Calu3 (cell line): ENCODE results near the gene EVC2. TPM values are rescaled to one million over a fixed set of nuclear protein-coding genes. Genes with fewer than 3 reads are reported as not detected.

Experiments
- BruUV-seq: library from RNA; stranded (reverse); fragments of 400-500 nt; replicated peaks from 2 replicates; lab custom pipeline; 2021; lab: Mats Ljungman, UMichigan
- CTCF ChIA-PET: fragments of 300-600 bp; sonication (Branson Sonifier 250); formaldehyde crosslinking; loops from one replicate; lab custom pipeline; 2022; ENCODE audit warnings: antibody characterized with exemption; lab: Charles Lee
- DNase-seq: peaks from one replicate; pipeline ENCODE4 v3.0.0; 2022
- H3K27ac Mint-ChIP-seq: one replicate; pipeline ENCODE4 v1.8.0; 2022; ENCODE audit warnings: mixed read lengths; ENCODE audit not compliant: unreplicated experiment
- H3K27me3 Mint-ChIP-seq: one replicate; pipeline ENCODE4 v1.8.0; 2022; ENCODE audit warnings: mixed read lengths; ENCODE audit not compliant: unreplicated experiment
- H3K36me3 Mint-ChIP-seq: one replicate; pipeline ENCODE4 v1.8.0; 2022; ENCODE audit warnings: mild to moderate bottlenecking, moderate library complexity, mixed read lengths; ENCODE audit not compliant: insufficient read depth, unreplicated experiment
- H3K4me1 Mint-ChIP-seq: one replicate; pipeline ENCODE4 v1.8.0; 2022; ENCODE audit warnings: mild to moderate bottlenecking, low read depth, mixed read lengths; ENCODE audit not compliant: unreplicated experiment
- H3K4me3 Mint-ChIP-seq: one replicate; pipeline ENCODE4 v1.8.0; 2022; ENCODE audit warnings: mild to moderate bottlenecking, low read depth, moderate library complexity, mixed read lengths; ENCODE audit not compliant: unreplicated experiment
- H3K9me3 Mint-ChIP-seq: one replicate; pipeline ENCODE4 v1.8.0; 2022; ENCODE audit warnings: low read depth, mixed read lengths; ENCODE audit not compliant: unreplicated experiment
- CTCF ChIP-seq: fragments of 200-600 bp; IDR thresholded peaks from one replicate; pipeline ENCODE4 v1.8.0; 2022; ENCODE audit warnings: antibody characterized with exemption; ENCODE audit not compliant: unreplicated experiment
- intact Hi-C: fragments of 100-400 bp; cut with micrococcal nuclease; formaldehyde crosslinking; loops from one replicate; pipeline ENCODE4 v1.10.0; 2022; ENCODE audit not compliant: unreplicated experiment
- total RNA-seq: library from RNA; stranded (reverse); gene quantifications from 2 replicates; pipeline ENCODE4 v1.2.3, GENCODE V29; 2022

EVC2 gene
- total RNA-seq, 1 experiment from 2014 or later = not detected

GRCh38 chr4:5696341-5696740, 12.0 kb downstream of the EVC2 start:
- Mint-ChIP-seq H3K4me1 (no peaks in the 10 kb centered on the region), H3K36me3 (no peaks in the 10 kb centered on the region), H3K4me3 (no peak overlapping the region), H3K27ac (no peak overlapping the region), H3K9me3 (peaks cover 12% of the 10 kb centered on the region), H3K27me3 (no peaks in the 10 kb centered on the region)
- BruUV-seq = no TSS peak
- DNase-seq = no peak
- TF ChIP-seq CTCF = no peak
- intact Hi-C loops = no loop called here
- CTCF ChIA-PET = no interaction called here

DNA sequence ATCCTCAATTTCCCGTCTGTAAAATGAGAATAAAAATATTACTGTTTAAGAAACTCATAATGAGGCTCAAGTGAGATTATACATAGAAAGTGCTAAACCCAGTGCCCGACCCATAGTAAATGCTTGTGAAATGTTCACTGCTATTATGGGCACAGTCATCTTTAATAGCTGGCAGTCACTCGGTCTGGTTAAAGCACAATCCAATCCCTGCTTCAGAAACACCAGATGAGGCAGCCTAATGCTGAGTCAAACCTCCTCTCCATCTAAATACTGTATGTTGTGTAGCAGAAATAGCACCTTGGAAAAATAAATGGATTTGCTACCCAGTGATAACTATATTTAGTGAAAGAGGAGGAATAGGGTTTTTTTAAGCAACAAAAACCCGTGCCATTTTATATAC, 14.5 kb downstream of the EVC2 start:
- intact Hi-C loops = no loop called here

GRCh38 chr4:5691491-5692132, 16.7 kb downstream of the EVC2 start:
- no peaks in the 10 kb centered on the region for H3K27me3 Mint-ChIP-seq
- CTCF ChIA-PET = no interaction called here
- BruUV-seq = no TSS peak
- intact Hi-C loops = no loop called here
- no peak for TF ChIP-seq CTCF
- no peaks in the 10 kb centered on the region for H3K4me1 Mint-ChIP-seq
- no peak overlapping the region for H3K27ac Mint-ChIP-seq
- H3K4me3 Mint-ChIP-seq = no peak overlapping the region
- peaks cover 7% of the 10 kb centered on the region for H3K9me3 Mint-ChIP-seq
- DNase-seq = no peak
- no peaks in the 10 kb centered on the region for H3K36me3 Mint-ChIP-seq

More for the DNA sequence above, 14.5 kb downstream of the EVC2 start:
- Mint-ChIP-seq H3K9me3 (peaks cover 6% of the 10 kb centered on the region), H3K4me1 (no peaks in the 10 kb centered on the region), H3K4me3 (no peak overlapping the region), H3K27ac (no peak overlapping the region), H3K27me3 (no peaks in the 10 kb centered on the region), H3K36me3 (no peaks in the 10 kb centered on the region)
- CTCF ChIA-PET = no interaction called here
- no peak for DNase-seq
- TF ChIP-seq CTCF = no peak
- no TSS peak for BruUV-seq

DNA sequence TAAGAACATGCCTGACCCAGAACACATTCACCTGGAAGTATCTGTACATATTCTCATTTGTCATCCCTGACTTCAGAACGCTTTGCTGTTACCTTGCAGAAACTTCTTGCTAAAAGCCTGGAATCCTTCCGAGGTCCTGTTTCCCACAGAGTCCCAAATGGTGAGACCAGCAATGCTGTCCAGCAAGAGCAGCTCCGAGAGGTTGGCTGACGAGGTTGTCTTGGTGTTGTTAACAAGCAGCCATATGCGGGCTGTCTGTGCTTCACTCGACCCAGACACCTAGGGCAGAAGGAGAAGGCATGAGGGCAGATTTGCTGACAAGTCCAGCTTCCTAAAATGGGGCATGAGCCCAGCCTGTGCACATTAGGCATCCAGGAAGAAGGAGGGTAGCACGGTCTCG, 19.3 kb downstream of the EVC2 start:
- intact Hi-C loops = no loop called here
- no peaks in the 10 kb centered on the region for H3K36me3 Mint-ChIP-seq
- CTCF ChIA-PET = no interaction called here
- no TSS peak for BruUV-seq
- H3K27me3 Mint-ChIP-seq = no peaks in the 10 kb centered on the region
- H3K4me3 Mint-ChIP-seq = no peak overlapping the region
- no peak for TF ChIP-seq CTCF
- no peak overlapping the region for H3K27ac Mint-ChIP-seq
- H3K9me3 Mint-ChIP-seq = peaks cover 10% of the 10 kb centered on the region
- no peak for DNase-seq
- H3K4me1 Mint-ChIP-seq = no peaks in the 10 kb centered on the region
